Measurements from ENCODE around the gene CFAP54. TPM values are rescaled to one million over a fixed set of nuclear protein-coding genes. Genes with fewer than 3 reads are reported as not detected.

The CFAP54 gene
- total and polyA plus RNA-seq, 2 of the 4 experiments (the other 2 are of a cell fraction): 0.18 to 0.41 TPM

DNA sequence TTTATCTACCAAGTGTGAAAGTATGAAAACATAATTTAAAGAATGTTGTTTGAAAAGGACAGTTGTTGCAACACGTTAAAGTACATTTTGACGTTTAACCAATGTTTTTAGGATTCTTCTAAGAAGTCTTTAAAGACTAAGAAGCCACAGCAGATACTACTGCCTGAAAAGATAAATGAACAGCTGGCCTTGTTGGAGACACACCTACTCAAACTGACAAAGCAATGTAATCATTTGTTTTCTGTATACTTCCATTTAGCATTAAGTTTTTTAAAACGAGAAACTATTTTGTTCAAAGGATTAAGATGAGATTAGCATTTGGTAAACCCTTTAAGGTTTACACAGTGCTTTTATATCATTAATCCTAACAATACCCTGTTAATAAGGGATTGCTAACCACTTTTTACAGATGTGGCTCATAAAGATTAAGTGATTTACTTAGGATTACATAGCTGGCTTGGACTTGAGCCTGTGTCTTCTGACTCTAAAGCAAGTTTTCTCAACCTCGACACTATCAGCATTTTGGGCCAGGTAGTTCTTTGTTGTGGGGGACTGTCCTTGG, 134.4 kb downstream of the CFAP54 start:
- Histone ChIP-seq H2BK15ac (ENCODE audit: low read depth, low read length) (no peak overlapping the region), H4K20me1 (ENCODE audit: insufficient read depth, low read length) (no peaks in the 10 kb centered on the region), H2AK5ac (ENCODE audit: low read depth, low read length) (no peak overlapping the region), H3K4me1 (ENCODE audit: control insufficient read depth, insufficient read depth, low read length) (no peaks in the 10 kb centered on the region), H2BK120ac (ENCODE audit: low read depth, low read length) (no peak overlapping the region), H3K14ac (replicated peaks; ENCODE audit: low read depth, low read length) (no peak overlapping the region), H2AFZ (replicated peaks; ENCODE audit: low read length, poor library complexity) (no peak overlapping the region), H3K79me1 (ENCODE audit: low read depth in 1 of 2, low read length in 2 of 2) (no peaks in the 10 kb centered on the region), H3K9ac (ENCODE audit: low read depth, low read length) (no peak overlapping the region), H4K8ac (ENCODE audit: low read depth in 2 of 2, low read length in 2 of 2) (no peak overlapping the region), H2AK9ac (replicated peaks; ENCODE audit: low read depth, low read length, poor library complexity) (no peak overlapping the region), H3K4me3 (ENCODE audit: insufficient read depth, low read depth, low read length) (no peak overlapping the region), H3K9me1 (ENCODE audit: insufficient read depth, low read length) (no peaks in the 10 kb centered on the region), H3K36me3 (ENCODE audit: control insufficient read depth, insufficient read depth, low read length) (no peaks in the 10 kb centered on the region), H2BK5ac (ENCODE audit: low read depth, low read length, poor library complexity, severe bottlenecking) (no peak overlapping the region), H4K5ac (ENCODE audit: low read depth, low read length) (no peak overlapping the region), H3K4me2 (ENCODE audit: low read depth, low read length) (no peak overlapping the region), H3K27ac (ENCODE audit: insufficient read depth, low read length) (no peak overlapping the region), H3K56ac (ENCODE audit: extremely low read depth, insufficient read depth, low read length) (no peak overlapping the region), H3K18ac (ENCODE audit: low read depth, low read length) (no peak overlapping the region), H3K23ac (ENCODE audit: low read depth, low read length) (no peak overlapping the region), H3K4ac (ENCODE audit: low read depth, low read length) (no peak overlapping the region), H3K9me3 (ENCODE audit: control insufficient read depth, insufficient read depth, low read length) (no peaks in the 10 kb centered on the region), H3K27me3 (ENCODE audit: control insufficient read depth, insufficient read depth, low read length) (no peaks in the 10 kb centered on the region), H2BK20ac (ENCODE audit: low read depth, low read length) (no peak overlapping the region), H4K91ac (ENCODE audit: insufficient read depth, low read depth, low read length) (no peak overlapping the region)
- ChIA-PET CTCF (interaction anchor here (0.7 kb wide), 1 partner anchor 990 kb away, joined by 3 read pairs; no protein-coding TSS in a partner anchor), POLR2A (ENCODE audit: unreplicated experiment) (no interaction called here)
- in situ Hi-C loops (cut with MboI; ENCODE audit: low sequenced_read_pairs) (no loop called here), intact Hi-C loops (cut with micrococcal nuclease) (no loop called here), dilution Hi-C loops (cut with HindIII; ENCODE audit: low sequenced_read_pairs, unreplicated experiment) (no loop called here)
- WGBS, 2 experiments (ENCODE audit: extremely low coverage in 2 of 2, insufficient read length in 1 of 2): no CpG with 5 or more reads among the region's 4 CpGs
- no peak for TF ChIP-seq BHLHE40 (IDR thresholded peaks at IDR 0.05; ENCODE audit: low read depth, low read length)
- TF ChIP-seq NFE2L2 (IDR thresholded peaks at IDR 0.05; ENCODE audit: low read depth, low read length): no peak
- no peak for TF ChIP-seq MAFK (IDR thresholded peaks at IDR 0.05; ENCODE audit: low read depth, low read length)
- TF ChIP-seq RCOR1 (IDR thresholded peaks at IDR 0.05; ENCODE audit: insufficient replicate concordance, low read length): no peak
- TF ChIP-seq POLR2A (IDR thresholded peaks at IDR 0.05; ENCODE audit: low read depth, low read length): no peak
- no peak for TF ChIP-seq MXI1 (IDR thresholded peaks at IDR 0.05; ENCODE audit: borderline replicate concordance, low read depth, low read length)
- no peak for TF ChIP-seq CHD1 (IDR thresholded peaks at IDR 0.05; ENCODE audit: low read depth, low read length)
- no peak for TF ChIP-seq SMC3 (IDR thresholded peaks at IDR 0.05; ENCODE audit: low read depth, low read length)
- TF ChIP-seq, protein P1, sequence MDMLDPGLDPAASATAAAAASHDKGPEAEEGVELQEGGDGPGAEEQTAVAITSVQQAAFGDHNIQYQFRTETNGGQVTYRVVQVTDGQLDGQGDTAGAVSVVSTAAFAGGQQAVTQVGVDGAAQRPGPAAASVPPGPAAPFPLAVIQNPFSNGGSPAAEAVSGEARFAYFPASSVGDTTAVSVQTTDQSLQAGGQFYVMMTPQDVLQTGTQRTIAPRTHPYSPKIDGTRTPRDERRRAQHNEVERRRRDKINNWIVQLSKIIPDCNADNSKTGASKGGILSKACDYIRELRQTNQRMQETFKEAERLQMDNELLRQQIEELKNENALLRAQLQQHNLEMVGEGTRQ (IDR thresholded peaks at IDR 0.05; ENCODE audit: low read depth, low read length): no peak
- TF ChIP-seq RAD21 (IDR thresholded peaks at IDR 0.05; ENCODE audit: low read length): no peak
- no peak for TF ChIP-seq MAZ (IDR thresholded peaks at IDR 0.05; ENCODE audit: borderline replicate concordance, low read depth, low read length)
- no peak for TF ChIP-seq CEBPB (IDR thresholded peaks at IDR 0.05; ENCODE audit: low read depth, low read length)
- TF ChIP-seq, protein P2, sequence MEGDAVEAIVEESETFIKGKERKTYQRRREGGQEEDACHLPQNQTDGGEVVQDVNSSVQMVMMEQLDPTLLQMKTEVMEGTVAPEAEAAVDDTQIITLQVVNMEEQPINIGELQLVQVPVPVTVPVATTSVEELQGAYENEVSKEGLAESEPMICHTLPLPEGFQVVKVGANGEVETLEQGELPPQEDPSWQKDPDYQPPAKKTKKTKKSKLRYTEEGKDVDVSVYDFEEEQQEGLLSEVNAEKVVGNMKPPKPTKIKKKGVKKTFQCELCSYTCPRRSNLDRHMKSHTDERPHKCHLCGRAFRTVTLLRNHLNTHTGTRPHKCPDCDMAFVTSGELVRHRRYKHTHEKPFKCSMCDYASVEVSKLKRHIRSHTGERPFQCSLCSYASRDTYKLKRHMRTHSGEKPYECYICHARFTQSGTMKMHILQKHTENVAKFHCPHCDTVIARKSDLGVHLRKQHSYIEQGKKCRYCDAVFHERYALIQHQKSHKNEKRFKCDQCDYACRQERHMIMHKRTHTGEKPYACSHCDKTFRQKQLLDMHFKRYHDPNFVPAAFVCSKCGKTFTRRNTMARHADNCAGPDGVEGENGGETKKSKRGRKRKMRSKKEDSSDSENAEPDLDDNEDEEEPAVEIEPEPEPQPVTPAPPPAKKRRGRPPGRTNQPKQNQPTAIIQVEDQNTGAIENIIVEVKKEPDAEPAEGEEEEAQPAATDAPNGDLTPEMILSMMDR (conservative IDR thresholded peaks at IDR 0.05; ENCODE audit: low read depth, low read length): no peak
- TF ChIP-seq, protein P3, sequence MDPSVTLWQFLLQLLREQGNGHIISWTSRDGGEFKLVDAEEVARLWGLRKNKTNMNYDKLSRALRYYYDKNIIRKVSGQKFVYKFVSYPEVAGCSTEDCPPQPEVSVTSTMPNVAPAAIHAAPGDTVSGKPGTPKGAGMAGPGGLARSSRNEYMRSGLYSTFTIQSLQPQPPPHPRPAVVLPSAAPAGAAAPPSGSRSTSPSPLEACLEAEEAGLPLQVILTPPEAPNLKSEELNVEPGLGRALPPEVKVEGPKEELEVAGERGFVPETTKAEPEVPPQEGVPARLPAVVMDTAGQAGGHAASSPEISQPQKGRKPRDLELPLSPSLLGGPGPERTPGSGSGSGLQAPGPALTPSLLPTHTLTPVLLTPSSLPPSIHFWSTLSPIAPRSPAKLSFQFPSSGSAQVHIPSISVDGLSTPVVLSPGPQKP (IDR thresholded peaks at IDR 0.05; ENCODE audit: borderline replicate concordance, low read depth, low read length): no peak
- TF ChIP-seq FOS (IDR thresholded peaks at IDR 0.05; ENCODE audit: low read depth, low read length): no peak
- TF ChIP-seq RFX5 (IDR thresholded peaks at IDR 0.05; ENCODE audit: low read depth, low read length): no peak
- no TSS peak for BruUV-seq (replicated peaks)
- DNase-seq (no peak), ATAC-seq (ENCODE audit: low read depth) (no peak)

Measured in IMR-90 (cell line).